Measurements from ENCODE around the gene PDGFRB. TPM values are rescaled to one million over a fixed set of nuclear protein-coding genes. Genes with fewer than 3 reads are reported as not detected.

PDGFRB gene
- total and polyA plus RNA-seq, 9 of the 15 experiments (the other 6 are each of a cell fraction or from before 2014, with no cell fraction given) = 0.01 to 1.5 (median 0.09) TPM; not detected in 3

DNA sequence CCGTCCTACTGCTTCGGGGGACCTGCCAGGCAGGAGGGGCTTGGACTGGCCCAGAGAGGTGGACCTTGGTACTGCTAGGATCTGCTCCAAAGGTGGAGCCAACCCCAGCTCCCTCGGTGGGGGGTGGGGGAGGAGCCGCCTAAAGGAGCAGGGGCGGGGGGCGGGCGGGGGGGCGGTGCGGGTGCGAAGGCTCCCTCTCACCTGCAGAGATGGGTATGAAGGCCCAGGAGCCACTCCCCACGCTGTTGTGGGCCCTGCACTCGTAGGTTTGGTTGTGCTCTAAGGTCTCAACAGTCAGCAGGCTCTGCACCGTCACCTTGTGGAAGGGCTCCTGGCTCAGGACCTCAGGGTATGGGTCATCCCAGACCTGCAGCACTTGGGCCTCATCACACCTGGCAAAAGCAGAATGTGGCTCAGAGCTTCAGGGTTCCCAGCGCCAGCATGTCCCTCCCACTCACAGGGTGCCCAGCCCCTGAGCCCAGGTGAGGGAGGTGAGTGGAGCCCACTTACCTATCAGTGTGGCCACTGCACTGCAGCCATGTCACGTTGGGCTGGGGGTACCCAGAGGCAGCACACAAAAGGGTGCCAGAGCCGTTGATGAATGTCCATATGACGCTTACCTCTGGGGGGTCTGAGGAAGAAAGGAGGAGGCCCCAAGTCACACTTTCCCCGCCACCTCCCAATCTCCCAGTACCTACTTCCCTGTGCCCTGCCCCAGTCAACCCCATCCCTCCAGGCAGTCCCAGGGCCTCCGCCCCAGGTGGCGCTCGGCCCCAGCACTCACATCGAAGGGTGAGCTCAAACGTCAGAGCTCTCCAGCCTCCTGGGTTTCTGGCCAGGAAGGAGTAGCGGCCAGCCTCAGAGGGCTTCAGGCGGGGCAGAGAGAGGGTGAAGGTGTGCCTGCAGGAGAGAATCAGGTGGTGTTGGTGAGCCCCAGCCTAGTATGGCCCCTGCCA is 85.7 kb downstream of the PDGFRB start (continued):
- TF ChIP-seq KDM5B (IDR thresholded peaks at IDR 0.05; ENCODE audit: insufficient replicate concordance, low read depth, low read length) (no peak), POLR3A (IDR thresholded peaks at IDR 0.05; ENCODE audit: borderline replicate concordance, extremely low read depth, insufficient read depth, insufficient read length) (no peak), ATF1 (CRISPR knock-in tag; IDR thresholded peaks at IDR 0.05) (no peak), ATF1 (tag; IDR thresholded peaks at IDR 0.05) (peak; percentile 10; the same call in 1 of the 2 replicates), CBFB (CRISPR knock-in tag; IDR thresholded peaks at IDR 0.05) (no peak), RAD21 (CRISPR knock-in tag; conservative IDR thresholded peaks at IDR 0.05 in 1 of 2, IDR thresholded peaks at IDR 0.05 in 1 of 2) (peak in 1 of 2 experiments; percentile 43; a peak in 2 of 4 replicates), ZNF263 (CRISPR knock-in tag; IDR thresholded peaks at IDR 0.05; ENCODE audit: borderline replicate concordance) (no peak), TBP (optimal IDR thresholded peaks at IDR 0.05; ENCODE audit: low read depth, low read length) (no peak), RNF2 (IDR thresholded peaks at IDR 0.05) (no peak), DNMT1 (IDR thresholded peaks at IDR 0.05) (no peak), ZC3H4 (CRISPR knock-in tag; IDR thresholded peaks at IDR 0.05; ENCODE audit: borderline replicate concordance) (no peak), MAFF (IDR thresholded peaks at IDR 0.05; ENCODE audit: low read length) (no peak)
- TF ChIP-seq, protein P1, sequence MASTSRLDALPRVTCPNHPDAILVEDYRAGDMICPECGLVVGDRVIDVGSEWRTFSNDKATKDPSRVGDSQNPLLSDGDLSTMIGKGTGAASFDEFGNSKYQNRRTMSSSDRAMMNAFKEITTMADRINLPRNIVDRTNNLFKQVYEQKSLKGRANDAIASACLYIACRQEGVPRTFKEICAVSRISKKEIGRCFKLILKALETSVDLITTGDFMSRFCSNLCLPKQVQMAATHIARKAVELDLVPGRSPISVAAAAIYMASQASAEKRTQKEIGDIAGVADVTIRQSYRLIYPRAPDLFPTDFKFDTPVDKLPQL (IDR thresholded peaks at IDR 0.05; ENCODE audit: extremely low read depth, insufficient read length) = no peak
- TF ChIP-seq, protein P2, sequence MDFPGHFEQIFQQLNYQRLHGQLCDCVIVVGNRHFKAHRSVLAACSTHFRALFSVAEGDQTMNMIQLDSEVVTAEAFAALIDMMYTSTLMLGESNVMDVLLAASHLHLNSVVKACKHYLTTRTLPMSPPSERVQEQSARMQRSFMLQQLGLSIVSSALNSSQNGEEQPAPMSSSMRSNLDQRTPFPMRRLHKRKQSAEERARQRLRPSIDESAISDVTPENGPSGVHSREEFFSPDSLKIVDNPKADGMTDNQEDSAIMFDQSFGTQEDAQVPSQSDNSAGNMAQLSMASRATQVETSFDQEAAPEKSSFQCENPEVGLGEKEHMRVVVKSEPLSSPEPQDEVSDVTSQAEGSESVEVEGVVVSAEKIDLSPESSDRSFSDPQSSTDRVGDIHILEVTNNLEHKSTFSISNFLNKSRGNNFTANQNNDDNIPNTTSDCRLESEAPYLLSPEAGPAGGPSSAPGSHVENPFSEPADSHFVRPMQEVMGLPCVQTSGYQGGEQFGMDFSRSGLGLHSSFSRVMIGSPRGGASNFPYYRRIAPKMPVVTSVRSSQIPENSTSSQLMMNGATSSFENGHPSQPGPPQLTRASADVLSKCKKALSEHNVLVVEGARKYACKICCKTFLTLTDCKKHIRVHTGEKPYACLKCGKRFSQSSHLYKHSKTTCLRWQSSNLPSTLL (IDR thresholded peaks at IDR 0.05) = no peak
